ENCODE measurements around the gene CCDC12. TPM values are rescaled to one million over a fixed set of nuclear protein-coding genes. Genes with fewer than 3 reads are reported as not detected.
A peak's percentile ranks its signal among the peaks of the same experiment; 100 is the strongest.

The CCDC12 gene
- total and polyA plus RNA-seq, 4 donors: 14.0 to 55.8 (median 42.8) TPM

GRCh38 chr3:46943237-46944187 is 33.0 kb downstream of the CCDC12 start:
- Histone ChIP-seq H3K27me3 (ENCODE audit: control insufficient read depth, insufficient read depth, low read length) (no peaks in the 10 kb centered on the region), H3K36me3 (ENCODE audit: control insufficient read depth, insufficient read depth, low read length) (peaks cover 47% of the 10 kb centered on the region), H3K4me1 (ENCODE audit: control insufficient read depth, insufficient read depth, low read length) (peaks cover 9% of the 10 kb centered on the region), H3K9me3 (ENCODE audit: control insufficient read depth, insufficient read depth, low read length) (no peaks in the 10 kb centered on the region), H3K4me3 (ENCODE audit: low read depth, low read length) (no peak overlapping the region), H3K27ac (ENCODE audit: low read depth, low read length) (no peak overlapping the region)
- DNase-seq (ENCODE audit: low read depth in 4 of 6, low spot score in 6 of 6): no peak
- WGBS (ENCODE audit: insufficient coverage): 85% methylated on average over 8 of the region's 12 CpGs

GRCh38 chr3:46942481-46943236 is 33.9 kb downstream of the CCDC12 start:
- no peak overlapping the region for H3K27ac ChIP-seq (ENCODE audit: low read depth, low read length)
- H3K27me3 ChIP-seq (ENCODE audit: control insufficient read depth, insufficient read depth, low read length): no peaks in the 10 kb centered on the region
- peaks cover 48% of the 10 kb centered on the region for H3K36me3 ChIP-seq (ENCODE audit: control insufficient read depth, insufficient read depth, low read length)
- H3K4me3 ChIP-seq (ENCODE audit: low read depth, low read length): no peak overlapping the region
- peaks cover 4% of the 10 kb centered on the region for H3K4me1 ChIP-seq (ENCODE audit: control insufficient read depth, insufficient read depth, low read length)
- H3K9me3 ChIP-seq (ENCODE audit: control insufficient read depth, insufficient read depth, low read length): no peaks in the 10 kb centered on the region
- 85% methylated on average over 10 of the region's 12 CpGs for WGBS (ENCODE audit: insufficient coverage)
- no peak for DNase-seq (ENCODE audit: low read depth in 4 of 6, low spot score in 6 of 6)

GRCh38 chr3:46942076-46942475 is 34.5 kb downstream of the CCDC12 start:
- 89% methylated on average over 7 of the region's 7 CpGs for WGBS (ENCODE audit: insufficient coverage)

DNA sequence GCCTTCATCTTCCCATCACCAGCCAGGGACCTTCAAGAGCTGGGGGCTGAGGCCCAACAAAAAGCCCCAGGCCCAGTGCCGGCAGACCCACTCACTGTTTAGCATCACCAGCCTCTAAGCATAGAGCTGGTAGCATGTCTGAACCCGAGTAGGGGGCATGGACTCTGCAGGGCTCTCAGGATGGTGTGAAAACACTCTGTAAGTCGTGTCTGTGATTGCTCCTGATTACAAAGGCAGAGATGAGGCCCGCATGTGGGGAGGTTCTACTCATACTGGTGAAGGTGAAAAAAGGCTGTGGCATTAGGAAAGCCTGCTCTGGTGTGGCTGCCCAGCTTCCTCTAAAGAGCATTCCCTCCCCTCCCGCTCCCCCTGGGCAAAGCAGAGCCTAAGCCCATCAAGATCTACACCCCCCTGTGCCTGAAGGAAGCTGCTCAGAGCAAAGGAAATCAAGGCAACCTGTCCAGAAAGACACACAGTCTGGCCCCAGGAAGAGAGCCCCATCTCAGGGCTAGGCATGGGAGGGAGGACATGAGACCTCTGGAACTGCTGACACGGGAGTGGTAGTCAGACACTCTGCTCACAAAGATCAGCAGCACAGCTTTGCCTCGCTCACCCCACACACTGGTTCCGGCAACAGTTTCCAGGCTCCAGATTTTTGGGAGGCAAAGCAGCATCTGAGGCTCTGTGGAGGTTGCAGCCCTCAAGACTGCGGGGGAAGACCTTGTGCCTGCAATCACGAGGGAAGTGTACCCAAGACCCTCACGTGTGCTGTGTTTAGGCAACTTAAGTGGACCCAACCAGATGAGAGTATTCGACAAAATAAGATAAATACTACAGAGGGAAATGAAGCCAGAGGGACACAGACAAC is 36.7 kb downstream of the CCDC12 start:
- no peak for DNase-seq (ENCODE audit: low read depth in 4 of 6, low spot score in 6 of 6)
- Histone ChIP-seq H3K27me3 (ENCODE audit: control insufficient read depth, insufficient read depth, low read length) (no peaks in the 10 kb centered on the region), H3K4me1 (ENCODE audit: control insufficient read depth, insufficient read depth, low read length) (peaks cover 16% of the 10 kb centered on the region), H3K27ac (ENCODE audit: low read depth, low read length) (no peak overlapping the region), H3K4me3 (ENCODE audit: low read depth, low read length) (no peak overlapping the region), H3K9me3 (ENCODE audit: control insufficient read depth, insufficient read depth, low read length) (no peaks in the 10 kb centered on the region), H3K36me3 (ENCODE audit: control insufficient read depth, insufficient read depth, low read length) (peaks cover 49% of the 10 kb centered on the region)
- WGBS (ENCODE audit: insufficient coverage): 91% methylated on average over 9 of the region's 12 CpGs

More at GRCh38 chr3:46942076-46942475, 34.5 kb downstream of the CCDC12 start:
- Histone ChIP-seq H3K27ac (ENCODE audit: low read depth, low read length) (no peak overlapping the region), H3K4me3 (ENCODE audit: low read depth, low read length) (no peak overlapping the region), H3K9me3 (ENCODE audit: control insufficient read depth, insufficient read depth, low read length) (no peaks in the 10 kb centered on the region), H3K27me3 (ENCODE audit: control insufficient read depth, insufficient read depth, low read length) (no peaks in the 10 kb centered on the region), H3K4me1 (ENCODE audit: control insufficient read depth, insufficient read depth, low read length) (peaks cover 4% of the 10 kb centered on the region), H3K36me3 (ENCODE audit: control insufficient read depth, insufficient read depth, low read length) (peaks cover 48% of the 10 kb centered on the region)
- no peak for DNase-seq (ENCODE audit: low read depth in 4 of 6, low spot score in 6 of 6)

GRCh38 chr3:46938118-46938517 is 38.4 kb downstream of the CCDC12 start:
- WGBS (ENCODE audit: insufficient coverage): 100% methylated on average over 1 of the region's 2 CpGs

GRCh38 chr3:46936733-46937250 is 39.8 kb downstream of the CCDC12 start:
- Histone ChIP-seq H3K36me3 (ENCODE audit: control insufficient read depth, insufficient read depth, low read length) (peaks cover 43% of the 10 kb centered on the region), H3K27me3 (ENCODE audit: control insufficient read depth, insufficient read depth, low read length) (no peaks in the 10 kb centered on the region), H3K4me1 (ENCODE audit: control insufficient read depth, insufficient read depth, low read length) (peaks cover 38% of the 10 kb centered on the region), H3K9me3 (ENCODE audit: control insufficient read depth, insufficient read depth, low read length) (no peaks in the 10 kb centered on the region), H3K4me3 (ENCODE audit: low read depth, low read length) (no peak overlapping the region), H3K27ac (ENCODE audit: low read depth, low read length) (no peak overlapping the region)
- no peak for DNase-seq (ENCODE audit: low read depth in 4 of 6, low spot score in 6 of 6)
- WGBS (ENCODE audit: insufficient coverage): 89% methylated on average over 2 of the region's 5 CpGs

More at GRCh38 chr3:46938118-46938517, 38.4 kb downstream of the CCDC12 start:
- H3K27me3 ChIP-seq (ENCODE audit: control insufficient read depth, insufficient read depth, low read length): no peaks in the 10 kb centered on the region
- peaks cover 46% of the 10 kb centered on the region for H3K36me3 ChIP-seq (ENCODE audit: control insufficient read depth, insufficient read depth, low read length)
- peaks cover 27% of the 10 kb centered on the region for H3K4me1 ChIP-seq (ENCODE audit: control insufficient read depth, insufficient read depth, low read length)
- H3K27ac ChIP-seq (ENCODE audit: low read depth, low read length): no peak overlapping the region
- H3K9me3 ChIP-seq (ENCODE audit: control insufficient read depth, insufficient read depth, low read length): no peaks in the 10 kb centered on the region
- no peak overlapping the region for H3K4me3 ChIP-seq (ENCODE audit: low read depth, low read length)
- DNase-seq (ENCODE audit: low read depth in 4 of 6, low spot score in 6 of 6): no peak

DNA sequence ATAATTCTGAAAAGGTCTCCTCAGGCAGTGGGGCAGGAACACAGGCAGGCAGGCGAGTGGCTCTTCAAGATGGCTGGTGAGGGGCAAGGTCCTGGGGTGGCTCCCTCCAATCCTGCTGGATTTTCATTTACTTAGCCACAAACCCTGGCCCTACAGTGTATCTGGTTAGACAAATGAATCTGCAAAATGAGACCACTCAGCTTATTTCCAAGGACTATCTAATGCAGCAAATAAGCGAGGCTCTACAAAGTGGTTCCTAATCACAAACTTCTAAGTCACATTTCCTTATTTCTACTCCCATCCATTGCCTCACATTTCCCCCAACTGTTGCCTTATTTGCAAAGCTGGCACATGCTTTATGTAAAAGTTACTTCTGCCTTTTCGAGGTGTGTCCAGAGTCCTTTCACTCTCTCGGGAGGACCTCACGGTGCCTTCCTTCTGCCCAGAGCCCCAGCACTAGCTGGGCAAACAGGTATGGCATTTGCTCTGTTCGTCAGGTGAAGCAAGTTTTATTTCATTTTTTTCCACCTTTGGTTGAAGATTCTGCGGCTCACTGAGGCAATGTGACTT is 40.5 kb downstream of the CCDC12 start:
- no peak overlapping the region for H3K27ac ChIP-seq (ENCODE audit: low read depth, low read length)
- H3K4me1 ChIP-seq (ENCODE audit: control insufficient read depth, insufficient read depth, low read length): peaks cover 46% of the 10 kb centered on the region
- no peak overlapping the region for H3K4me3 ChIP-seq (ENCODE audit: low read depth, low read length)
- WGBS (ENCODE audit: insufficient coverage): 97% methylated on average over 7 of the region's 7 CpGs
- no peaks in the 10 kb centered on the region for H3K27me3 ChIP-seq (ENCODE audit: control insufficient read depth, insufficient read depth, low read length)
- peaks cover 46% of the 10 kb centered on the region for H3K36me3 ChIP-seq (ENCODE audit: control insufficient read depth, insufficient read depth, low read length)
- H3K9me3 ChIP-seq (ENCODE audit: control insufficient read depth, insufficient read depth, low read length): no peaks in the 10 kb centered on the region
- no peak for DNase-seq (ENCODE audit: low read depth in 4 of 6, low spot score in 6 of 6)

DNA sequence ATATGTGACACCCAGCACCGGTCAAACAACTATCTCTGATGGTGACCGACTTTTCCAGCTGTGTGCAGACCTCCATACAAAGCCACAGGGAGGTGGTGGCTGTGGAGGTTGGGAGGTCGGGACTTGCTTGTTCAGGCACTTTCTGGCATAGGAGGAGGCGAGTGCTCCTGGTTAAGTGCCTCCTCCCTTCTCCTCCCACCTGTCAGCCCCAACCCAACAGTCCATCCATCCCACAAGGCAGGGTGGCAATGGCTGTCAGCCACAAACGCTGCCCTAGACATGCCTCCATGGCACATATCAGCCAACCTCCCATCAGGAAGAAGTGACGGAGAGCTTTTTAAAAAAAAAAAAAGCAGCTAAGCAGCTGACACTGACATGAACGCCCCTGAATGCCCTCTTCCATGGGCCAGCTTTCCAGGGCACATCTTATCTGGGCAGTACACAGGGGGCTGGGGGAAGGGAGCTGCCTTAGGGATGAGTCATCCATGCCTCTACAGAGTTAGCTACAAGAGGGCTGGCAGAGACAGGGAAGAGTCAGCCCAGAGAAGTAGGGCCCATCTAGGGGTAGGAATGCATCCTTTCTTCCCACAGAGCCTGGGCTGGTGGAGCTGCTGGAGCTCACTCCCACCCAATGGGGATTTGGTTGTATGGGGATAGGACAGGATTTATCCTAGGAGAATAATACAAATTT is 41.2 kb downstream of the CCDC12 start:
- no peak overlapping the region for H3K4me3 ChIP-seq (ENCODE audit: low read depth, low read length)
- peak overlapping the region; percentile 40 for H3K27ac ChIP-seq (ENCODE audit: low read depth, low read length)
- peak in 1 of 6 donors; percentile 50 for DNase-seq (ENCODE audit: low read depth in 4 of 6, low spot score in 6 of 6)
- H3K27me3 ChIP-seq (ENCODE audit: control insufficient read depth, insufficient read depth, low read length): no peaks in the 10 kb centered on the region
- WGBS (ENCODE audit: insufficient coverage): 75% methylated on average over 3 of the region's 7 CpGs
- H3K36me3 ChIP-seq (ENCODE audit: control insufficient read depth, insufficient read depth, low read length): peaks cover 45% of the 10 kb centered on the region
- no peaks in the 10 kb centered on the region for H3K9me3 ChIP-seq (ENCODE audit: control insufficient read depth, insufficient read depth, low read length)
- peaks cover 53% of the 10 kb centered on the region for H3K4me1 ChIP-seq (ENCODE audit: control insufficient read depth, insufficient read depth, low read length)
